HepG2 (cell line): Measurements from ENCODE around the gene FAM170A. TPM values are rescaled to one million over a fixed set of nuclear protein-coding genes. Genes with fewer than 3 reads are reported as not detected.

Experiments
- ATAC-seq: fragments of 200-7000 bp; cut with Tn5 transposase; 3 replicates; pipeline ENCODE4 v1.9.1; 2020; ENCODE audit warnings: mild to moderate bottlenecking, moderate library complexity
- BruUV-seq: library from RNA; stranded (reverse); fragments of 400-500 nt; replicated peaks from 2 replicates; lab custom pipeline; 2021; lab: Mats Ljungman, UMichigan
- CTCF ChIA-PET: fragments of 300-600 bp; formaldehyde crosslinking; extraction: SDS; loops from one replicate; lab custom pipeline; 2021; ENCODE audit warnings: low total read pairs, inconsistent platforms, low intra/inter-chr PET ratio; lab: Yijun Ruan, JAX
- POLR2A ChIA-PET: fragments of 350-600 bp; sonication (Branson Sonifier 250); formaldehyde crosslinking; loops from one replicate; lab custom pipeline; 2020; ENCODE audit warnings: antibody characterized with exemption, inconsistent platforms; lab: Yijun Ruan, JAX
- DNase-seq: peaks from one replicate; pipeline ENCODE4 v3.0.0-alpha.2; 2015; ENCODE audit warnings: low spot score
- FAIRE-seq: peaks from 3 replicates; lab custom pipeline; 2011; peaks lifted over from hg19 to GRCh38; lab: Jason Lieb, UNC
- H2AFZ ChIP-seq: one replicate; pipeline ENCODE4 v1.6.1; 2011; ENCODE audit warnings: low read length, inconsistent platforms
- H3K27ac ChIP-seq: fragments of 300-600 bp; 3 replicates; pipeline ENCODE4 v1.8.0; 2011; ENCODE audit warnings: mixed run types, mild to moderate bottlenecking, mixed read lengths, low read length, inconsistent platforms; ENCODE audit not compliant: insufficient read depth; ENCODE audit errors: extremely low read length
- H3K27me3 ChIP-seq, 2 experiments: fragments of 200-600 bp in 1 of 2; 2 replicates in 1 of 2; 3 replicates in 1 of 2; pipeline versions ENCODE4 v1.6.0 to v1.8.0; 2011; ENCODE audit warnings: low read length in 2 of 2, mild to moderate bottlenecking in 2 of 2, moderate library complexity in 2 of 2, inconsistent platforms in 1 of 2; ENCODE audit not compliant: insufficient read depth in 2 of 2, control insufficient read depth in 1 of 2
- H3K36me3 ChIP-seq, 2 experiments: fragments of 200-600 bp in 1 of 2; replicated peaks in 1 of 2; 2 replicates in 1 of 2; 3 replicates in 1 of 2; pipeline versions ENCODE4 v1.5.1 to v1.8.0; 2011; ENCODE audit warnings: low read length in 2 of 2, inconsistent platforms in 1 of 2; ENCODE audit not compliant: insufficient read depth in 2 of 2, control insufficient read depth in 1 of 2
- H3K4me1 ChIP-seq: 2 replicates; pipeline ENCODE4 v1.5.1; 2012; ENCODE audit warnings: low read length, inconsistent platforms; ENCODE audit not compliant: insufficient read depth
- H3K4me2 ChIP-seq: 2 replicates; pipeline ENCODE4 v1.6.0; 2011; ENCODE audit warnings: low read depth, low read length, inconsistent platforms
- H3K4me3 ChIP-seq, 3 experiments: fragments of 200-600 bp in 1 of 3; sonication (generic), shearing (Covaris generic) in 1 of 3; replicated peaks in 1 of 3; 2 replicates each; pipeline ENCODE4 v1.5.1; 2011 to 2016; ENCODE audit warnings: low read length in 3 of 3, inconsistent platforms in 2 of 3, low read depth in 2 of 3, mild to moderate bottlenecking in 2 of 3, control low read depth in 1 of 3, mixed read lengths in 1 of 3; ENCODE audit not compliant: insufficient read depth in 1 of 3
- H3K79me2 ChIP-seq: one replicate; pipeline ENCODE4 v1.6.1; 2011; ENCODE audit warnings: low read length, inconsistent platforms; ENCODE audit not compliant: insufficient read depth
- H3K9ac ChIP-seq: 2 replicates; pipeline ENCODE4 v1.6.0; 2011; ENCODE audit warnings: mild to moderate bottlenecking, low read depth, low read length, inconsistent platforms; ENCODE audit not compliant: insufficient read depth
- H3K9me3 ChIP-seq: 2 replicates; pipeline ENCODE4 v1.5.1; 2012; ENCODE audit warnings: mild to moderate bottlenecking, low read length
- H4K20me1 ChIP-seq: 2 replicates; pipeline ENCODE4 v1.6.0; 2011; ENCODE audit warnings: inconsistent platforms, mild to moderate bottlenecking, low read length, moderate library complexity; ENCODE audit not compliant: insufficient read depth
- BCL6 ChIP-seq: IDR thresholded peaks from 2 replicates; pipeline ENCODE4 v1.6.1; 2016; ENCODE audit warnings: missing genetic modification reagents, missing compliant biosample characterization
- KLF12 ChIP-seq: sonication (generic); formaldehyde crosslinking; IDR thresholded peaks from 2 replicates; pipeline ENCODE4 v1.4.0; 2020; ENCODE audit warnings: missing genetic modification reagents, borderline replicate concordance
- RBM22 ChIP-seq: fragments of 200-400 bp; formaldehyde crosslinking; optimal IDR thresholded peaks from 2 replicates; pipeline ENCODE3; 2017; ENCODE audit warnings: mild to moderate bottlenecking, low read length, moderate library complexity
- SOX5 ChIP-seq: IDR thresholded peaks from 2 replicates; pipeline ENCODE4 v1.6.1; 2016; ENCODE audit warnings: borderline replicate concordance
- TAF1 ChIP-seq: sonication (generic); formaldehyde crosslinking; IDR thresholded peaks from 2 replicates; pipeline ENCODE4 v1.4.0; 2020; ENCODE audit warnings: missing genetic modification reagents
- ZNF160 ChIP-seq: sonication (generic); formaldehyde crosslinking; IDR thresholded peaks from 2 replicates; pipeline ENCODE4 v1.8.0; 2022; ENCODE audit warnings: mild to moderate bottlenecking, inconsistent platforms, missing genetic modification reagents
- ZNF468 ChIP-seq: sonication (generic); formaldehyde crosslinking; IDR thresholded peaks from 2 replicates; pipeline ENCODE4 v1.8.0; 2022; ENCODE audit warnings: mild to moderate bottlenecking, moderate library complexity, missing genetic modification reagents
- ZNF549 ChIP-seq: sonication (generic); formaldehyde crosslinking; IDR thresholded peaks from 2 replicates; pipeline ENCODE4 v1.5.0; 2020; ENCODE audit warnings: missing genetic modification reagents
- ZNF790 ChIP-seq: sonication (generic); formaldehyde crosslinking; IDR thresholded peaks from 2 replicates; pipeline ENCODE4 v1.8.0; 2022; ENCODE audit warnings: missing genetic modification reagents, mild to moderate bottlenecking, borderline replicate concordance
- WGBS: methylation state at CpG from one replicate; pipeline ENCODE4 v1.1.6; 2017; ENCODE audit warnings: low lambda C conversion rate; 5-methylcytosine and 5-hydroxymethylcytosine counted together
- in situ Hi-C: cut with HindIII; loops from 2 replicates; pipeline ENCODE4 v1.10.0; 2017; ENCODE audit warnings: low pct_unique_long_range_greater_than_20kb; ENCODE audit not compliant: extremely low pct_ligation_motif_present
- intact Hi-C: fragments of 100-400 bp; cut with micrococcal nuclease; formaldehyde crosslinking; loops from one replicate; pipeline ENCODE4 v1.10.0; 2022; ENCODE audit not compliant: unreplicated experiment
- polyA plus RNA-seq, 8 experiments: library from polyadenylated mRNA; depleted of rRNA in 3 of 8; stranded (reverse) in 7 of 8; unstranded in 1 of 8; fragments of >200 nt; fragmentation: Illumina TruSeq in 4 of 8; extraction: Trizol in 4 of 8; gene quantifications; 2 replicates each; pipeline versions ENCODE4 v1.2.1 to v1.2.3, GENCODE V29; 2011 to 2016; ENCODE audit warnings: low read depth in 4 of 8, missing spikeins in 1 of 8, mixed read lengths in 1 of 8; ENCODE audit not compliant: insufficient read depth in 1 of 8
- total RNA-seq, 5 experiments: library from RNA; depleted of rRNA; stranded (reverse); fragments of >200 nt; fragmentation: Illumina TruSeq; extraction: Trizol; gene quantifications; 2 replicates each; pipeline ENCODE4 v1.2.3, GENCODE V29; 2016; ENCODE audit warnings: low read depth in 1 of 5
- TF ChIP-seq, protein P1 (sequence below): sonication (generic); formaldehyde crosslinking; conservative IDR thresholded peaks from 2 replicates; pipeline ENCODE4 v1.8.1; 2023; ENCODE audit warnings: missing genetic modification reagents
- TF ChIP-seq, protein P2 (sequence below): sonication (generic); formaldehyde crosslinking; IDR thresholded peaks from 2 replicates; pipeline ENCODE4 v1.8.0; 2022; ENCODE audit warnings: mild to moderate bottlenecking, missing genetic modification reagents, moderate library complexity
- TF ChIP-seq, protein P3 (sequence below): sonication (generic); formaldehyde crosslinking; IDR thresholded peaks from 2 replicates; pipeline ENCODE4 v1.4.0; 2020; ENCODE audit warnings: low read depth, mild to moderate bottlenecking, missing genetic modification reagents

The FAM170A gene
- total and polyA plus RNA-seq, 2 of the 13 experiments (the other 11 are each of a cell fraction or from before 2014, with no cell fraction given): 0.09 TPM; not detected in 1

DNA sequence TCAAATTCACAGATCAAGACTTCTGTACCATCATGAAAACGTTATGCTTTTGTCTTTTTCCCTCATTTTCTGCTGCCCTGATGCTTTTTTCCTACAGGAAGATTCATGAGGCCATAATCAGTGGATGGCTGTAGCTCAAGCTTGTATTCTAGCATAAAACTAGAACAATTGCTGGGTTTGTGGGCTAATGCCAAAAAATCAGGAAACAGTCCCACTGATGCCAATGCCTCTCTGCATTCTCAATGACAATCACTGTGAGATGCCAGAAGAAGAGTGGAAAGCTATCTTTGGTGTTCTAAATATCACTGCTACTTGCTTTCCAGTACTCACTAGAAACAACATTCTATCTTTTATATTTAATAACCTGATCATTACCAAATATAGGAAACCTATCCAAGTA lies 33.3 kb upstream of the FAM170A start:
- Histone ChIP-seq H3K79me2 (no peaks in the 10 kb centered on the region), H3K9ac (no peak overlapping the region), H3K4me1 (no peaks in the 10 kb centered on the region), H3K27ac (no peak overlapping the region), H3K4me3 (no peak overlapping the region), H4K20me1 (no peaks in the 10 kb centered on the region), H3K9me3 (no peaks in the 10 kb centered on the region), H2AFZ (no peak overlapping the region), H3K36me3 (no peaks in the 10 kb centered on the region), H3K27me3 (no peaks in the 10 kb centered on the region), H3K4me2 (no peak overlapping the region)
- in situ Hi-C loops: no loop called here
- intact Hi-C loops: no loop called here
- POLR2A ChIA-PET: no interaction called here
- CTCF ChIA-PET: no interaction called here
- no peak for TF ChIP-seq SOX5 (CRISPR knock-in tag)
- TF ChIP-seq, protein P1, sequence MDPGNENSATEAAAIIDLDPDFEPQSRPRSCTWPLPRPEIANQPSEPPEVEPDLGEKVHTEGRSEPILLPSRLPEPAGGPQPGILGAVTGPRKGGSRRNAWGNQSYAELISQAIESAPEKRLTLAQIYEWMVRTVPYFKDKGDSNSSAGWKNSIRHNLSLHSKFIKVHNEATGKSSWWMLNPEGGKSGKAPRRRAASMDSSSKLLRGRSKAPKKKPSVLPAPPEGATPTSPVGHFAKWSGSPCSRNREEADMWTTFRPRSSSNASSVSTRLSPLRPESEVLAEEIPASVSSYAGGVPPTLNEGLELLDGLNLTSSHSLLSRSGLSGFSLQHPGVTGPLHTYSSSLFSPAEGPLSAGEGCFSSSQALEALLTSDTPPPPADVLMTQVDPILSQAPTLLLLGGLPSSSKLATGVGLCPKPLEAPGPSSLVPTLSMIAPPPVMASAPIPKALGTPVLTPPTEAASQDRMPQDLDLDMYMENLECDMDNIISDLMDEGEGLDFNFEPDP (CRISPR knock-in tag): no peak
- no peak for TF ChIP-seq ZNF549 (CRISPR knock-in tag)
- no peak for TF ChIP-seq RBM22
- no peak for TF ChIP-seq KLF12 (CRISPR knock-in tag)
- TF ChIP-seq BCL6 (CRISPR knock-in tag): no peak
- no peak for TF ChIP-seq ZNF160 (CRISPR knock-in tag)
- no peak for TF ChIP-seq ZNF468 (CRISPR knock-in tag)
- no peak for TF ChIP-seq TAF1 (CRISPR knock-in tag)
- no peak for TF ChIP-seq ZNF790 (CRISPR knock-in tag)
- TF ChIP-seq, protein P2, sequence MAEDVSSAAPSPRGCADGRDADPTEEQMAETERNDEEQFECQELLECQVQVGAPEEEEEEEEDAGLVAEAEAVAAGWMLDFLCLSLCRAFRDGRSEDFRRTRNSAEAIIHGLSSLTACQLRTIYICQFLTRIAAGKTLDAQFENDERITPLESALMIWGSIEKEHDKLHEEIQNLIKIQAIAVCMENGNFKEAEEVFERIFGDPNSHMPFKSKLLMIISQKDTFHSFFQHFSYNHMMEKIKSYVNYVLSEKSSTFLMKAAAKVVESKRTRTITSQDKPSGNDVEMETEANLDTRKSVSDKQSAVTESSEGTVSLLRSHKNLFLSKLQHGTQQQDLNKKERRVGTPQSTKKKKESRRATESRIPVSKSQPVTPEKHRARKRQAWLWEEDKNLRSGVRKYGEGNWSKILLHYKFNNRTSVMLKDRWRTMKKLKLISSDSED (CRISPR knock-in tag): no peak
- TF ChIP-seq, protein P3, sequence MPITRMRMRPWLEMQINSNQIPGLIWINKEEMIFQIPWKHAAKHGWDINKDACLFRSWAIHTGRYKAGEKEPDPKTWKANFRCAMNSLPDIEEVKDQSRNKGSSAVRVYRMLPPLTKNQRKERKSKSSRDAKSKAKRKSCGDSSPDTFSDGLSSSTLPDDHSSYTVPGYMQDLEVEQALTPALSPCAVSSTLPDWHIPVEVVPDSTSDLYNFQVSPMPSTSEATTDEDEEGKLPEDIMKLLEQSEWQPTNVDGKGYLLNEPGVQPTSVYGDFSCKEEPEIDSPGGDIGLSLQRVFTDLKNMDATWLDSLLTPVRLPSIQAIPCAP (CRISPR knock-in tag): no peak
- ATAC-seq: no peak
- no TSS peak for BruUV-seq
- no peak for FAIRE-seq
- 0% methylated on average over 1 of the region's 1 CpG for WGBS
- DNase-seq: no peak
